Prostate gland (tissue), 2 donors: ENCODE measurements around the gene STMP1. TPM values are rescaled to one million over a fixed set of nuclear protein-coding genes. Genes with fewer than 3 reads are reported as not detected.
A peak's percentile ranks its signal among the peaks of the same experiment; 100 is the strongest.

ENCODE experiments used
- DNase-seq: peaks from one replicate; pipeline ENCODE4 v3.0.0-alpha.2; 2019; ENCODE audit warnings: low spot score
- H3K27ac ChIP-seq, 2 donors: fragments of 200-600 bp; sonication (generic); 2 replicates each; pipeline ENCODE4 v1.5.1; 2017 to 2019
- H3K27me3 ChIP-seq: fragments of 200-600 bp; sonication (generic); replicated peaks from 2 replicates; pipeline ENCODE4 v1.5.1; 2019; ENCODE audit not compliant: insufficient read depth
- H3K36me3 ChIP-seq, 2 donors: fragments of 200-600 bp; sonication (generic); 1 replicate in 1 of 2; 2 replicates in 1 of 2; pipeline versions ENCODE4 v1.5.1 to v1.8.1; 2017 to 2019
- H3K4me1 ChIP-seq: fragments of 200-600 bp; sonication (generic); replicated peaks from 2 replicates; pipeline ENCODE4 v1.5.1; 2019
- H3K4me3 ChIP-seq, 2 donors: fragments of 200-600 bp; sonication (generic); 2 replicates each; pipeline ENCODE4 v1.5.1; 2017 to 2019
- H3K9me3 ChIP-seq: fragments of 200-600 bp; sonication (generic); 2 replicates; pipeline ENCODE4 v1.5.1; 2017
- CTCF ChIP-seq, 4 experiments: fragments of 200-600 bp in 2 of 4; fragments of 450-650 bp in 2 of 4; sonication (generic) in 2 of 4; IDR thresholded peaks; 1 replicate in 3 of 4; 2 replicates in 1 of 4; pipeline ENCODE4 v1.5.1; 2016 to 2019; ENCODE audit warnings: antibody characterized with exemption in 4 of 4, mild to moderate bottlenecking in 2 of 4, moderate library complexity in 2 of 4
- POLR2A ChIP-seq: fragments of 450-650 bp; IDR thresholded peaks from one replicate; pipeline ENCODE4 v1.6.1; 2016; ENCODE audit warnings: antibody characterized with exemption, mild to moderate bottlenecking
- POLR2AphosphoS5 ChIP-seq: sonication (generic); formaldehyde crosslinking; IDR thresholded peaks from one replicate; pipeline ENCODE4 v1.6.1; 2017; ENCODE audit warnings: antibody characterized with exemption
- WGBS: methylation state at CpG from one replicate; pipeline ENCODE4 v1.1.5; 2018; 5-methylcytosine and 5-hydroxymethylcytosine counted together
- intact Hi-C: fragments of 100-400 bp; cut with DNase I; formaldehyde crosslinking; loops from one replicate; pipeline ENCODE4 v1.14.2; 2022
- total RNA-seq, 2 donors: library from RNA; depleted of rRNA; stranded (reverse); fragments of >200 nt; gene quantifications; one replicate each; pipeline ENCODE4 v1.1.0, GENCODE V29; 2016

STMP1 gene
- total RNA-seq, 2 donors from 2014 or later, result 29.9 to 31.9 TPM

DNA sequence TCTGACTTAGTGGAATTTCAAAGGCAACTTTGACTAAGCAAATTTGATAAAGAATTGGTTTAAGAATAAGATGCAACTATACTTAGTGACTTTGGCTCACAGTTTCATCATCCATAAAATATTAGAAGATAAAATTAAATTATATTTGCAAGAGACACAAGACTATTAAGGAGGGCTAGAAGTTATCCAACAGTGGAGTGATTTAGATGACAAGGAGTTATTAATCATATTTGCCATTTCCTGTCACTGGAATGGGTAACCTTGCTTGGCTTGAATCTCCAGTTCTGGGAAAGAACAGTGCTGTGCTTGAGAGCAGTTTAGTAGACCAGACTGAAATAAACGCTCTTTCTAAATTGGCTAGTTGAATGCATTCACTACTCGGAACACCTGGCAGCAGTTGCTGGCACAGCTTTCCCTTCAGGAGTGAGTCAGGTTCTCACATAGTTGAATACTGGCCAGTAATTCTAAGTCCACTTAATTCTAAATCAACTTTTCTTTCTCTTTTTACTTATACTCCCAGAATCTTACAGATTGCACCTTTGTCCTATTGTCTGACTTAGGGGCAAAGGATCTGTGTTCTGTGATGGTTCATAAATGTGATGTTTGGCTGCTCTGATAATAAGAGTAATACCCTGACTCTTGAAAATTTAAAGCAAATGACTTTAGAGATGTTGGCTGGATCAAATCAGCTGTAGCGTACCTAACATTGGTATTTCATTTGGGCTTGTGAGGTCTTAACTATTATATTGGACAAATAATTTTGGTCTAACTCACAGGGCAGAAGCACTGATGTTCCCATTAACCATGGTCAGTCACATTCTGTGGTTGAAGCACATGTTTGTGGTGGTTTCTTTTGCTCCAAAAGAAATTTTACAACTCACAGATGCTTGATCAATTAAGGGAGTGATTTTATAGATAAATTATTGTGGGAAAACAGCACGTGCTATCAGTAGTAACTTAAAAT is 16.6 kb downstream of the STMP1 start:
- 43% methylated on average over 4 of the region's 4 CpGs for WGBS
- intact Hi-C loops, result no loop called here
- Histone ChIP-seq H3K27ac (no peak overlapping the region), H3K36me3 (no peaks in the 10 kb centered on the region), H3K4me1 (peaks cover 5% of the 10 kb centered on the region), H3K9me3 (no peaks in the 10 kb centered on the region), H3K27me3 (no peaks in the 10 kb centered on the region), H3K4me3 (no peak overlapping the region)
- TF ChIP-seq POLR2AphosphoS5, result peak; percentile 60
- no peak for TF ChIP-seq POLR2A
- DNase-seq, result peak; percentile 77

- Histone ChIP-seq H3K4me3 (no peak overlapping the region), H3K36me3 (no peaks in the 10 kb centered on the region), H3K27me3 (no peaks in the 10 kb centered on the region), H3K27ac (no peak overlapping the region), H3K9me3 (no peaks in the 10 kb centered on the region), H3K4me1 (peaks cover 5% of the 10 kb centered on the region)
- no peak for DNase-seq
- intact Hi-C loops, result no loop called here
- TF ChIP-seq POLR2AphosphoS5, result no peak
- no peak for TF ChIP-seq CTCF (IDR thresholded peaks at IDR 0.05)
- WGBS, result 89% methylated on average over 5 of the region's 5 CpGs
These were observed 19.4 kb downstream of the STMP1 start for GRCh38 chr7:135681762-135682161.

GRCh38 chr7:135682191-135682590 is 19.9 kb downstream of the STMP1 start:
- TF ChIP-seq POLR2AphosphoS5, result no peak
- no peak for TF ChIP-seq POLR2A
- TF ChIP-seq CTCF (IDR thresholded peaks at IDR 0.05), result no peak
- no peaks in the 10 kb centered on the region for H3K27me3 ChIP-seq
- intact Hi-C loops, result no loop called here
- DNase-seq, result no peak
- WGBS, result 78% methylated on average over 3 of the region's 3 CpGs
- H3K27ac ChIP-seq, result no peak overlapping the region
- H3K4me1 ChIP-seq, result peaks cover 5% of the 10 kb centered on the region
- no peaks in the 10 kb centered on the region for H3K36me3 ChIP-seq
- no peaks in the 10 kb centered on the region for H3K9me3 ChIP-seq
- H3K4me3 ChIP-seq, result no peak overlapping the region

- intact Hi-C loops, result no loop called here
- no peaks in the 10 kb centered on the region for H3K9me3 ChIP-seq
- DNase-seq, result peak; percentile 53
- peak overlapping the region in 1 of 2 donors; percentile 31 for H3K27ac ChIP-seq
- WGBS, result 51% methylated on average over 3 of the region's 3 CpGs
- no peaks in the 10 kb centered on the region for H3K27me3 ChIP-seq
- H3K36me3 ChIP-seq, result no peaks in the 10 kb centered on the region
- H3K4me3 ChIP-seq, result no peak overlapping the region
- TF ChIP-seq CTCF (IDR thresholded peaks at IDR 0.05) (no peak), POLR2A (no peak), POLR2AphosphoS5 (peak; percentile 62)
- H3K4me1 ChIP-seq, result no peaks in the 10 kb centered on the region
These were observed 21.3 kb downstream of the STMP1 start for GRCh38 chr7:135683609-135684008.

DNA sequence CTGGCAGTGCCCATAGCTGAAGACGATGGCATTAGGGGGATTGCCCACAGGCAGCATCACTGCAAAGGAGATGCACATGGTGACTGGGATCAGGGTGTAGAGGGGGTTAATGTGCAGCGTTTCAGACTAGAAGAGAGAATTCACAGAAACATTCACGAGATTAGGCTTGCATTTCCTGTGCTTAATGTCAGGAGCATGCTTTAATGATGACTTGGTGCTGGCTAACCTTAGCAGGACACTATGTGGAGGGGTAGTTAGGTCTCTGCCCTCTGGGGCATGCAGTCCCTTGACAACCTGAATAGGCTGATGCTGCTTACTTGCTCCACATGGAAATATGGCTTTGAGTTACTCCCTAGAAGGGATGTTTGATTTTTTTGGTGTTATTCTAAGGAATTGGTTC is 21.8 kb downstream of the STMP1 start:
- no peak overlapping the region for H3K4me3 ChIP-seq
- H3K9me3 ChIP-seq, result no peaks in the 10 kb centered on the region
- no peak for DNase-seq
- intact Hi-C loops, result no loop called here
- 25% methylated on average over 3 of the region's 3 CpGs for WGBS
- TF ChIP-seq POLR2A (no peak), POLR2AphosphoS5 (no peak), CTCF (IDR thresholded peaks at IDR 0.05) (no peak)
- H3K27me3 ChIP-seq, result no peaks in the 10 kb centered on the region
- no peak overlapping the region for H3K27ac ChIP-seq
- no peaks in the 10 kb centered on the region for H3K4me1 ChIP-seq
- H3K36me3 ChIP-seq, result no peaks in the 10 kb centered on the region
